ENCODE results near the gene PRKCA.

- no peak for TF ChIP-seq CTCF (IDR thresholded peaks at IDR 0.05)
- TF ChIP-seq POLR2A (IDR thresholded peaks at IDR 0.05) = no peak
Observed at GRCh38 chr17:66353937-66354401, 51.6 kb downstream of the PRKCA start.

Data from ovary (tissue), 3 donors.